NOMO-1 treated with dmso at 0.1 percent for 144 hours (cell line): ENCODE results near the gene SLC50A1.
A peak's percentile ranks its signal among the peaks of the same experiment; 100 is the strongest.

Experiments
- DNase-seq: peaks from one replicate; lab custom pipeline; 2025; ENCODE audit not compliant: unreplicated experiment; lab: John Stamatoyannopoulos, UW

The SLC50A1 gene

DNA sequence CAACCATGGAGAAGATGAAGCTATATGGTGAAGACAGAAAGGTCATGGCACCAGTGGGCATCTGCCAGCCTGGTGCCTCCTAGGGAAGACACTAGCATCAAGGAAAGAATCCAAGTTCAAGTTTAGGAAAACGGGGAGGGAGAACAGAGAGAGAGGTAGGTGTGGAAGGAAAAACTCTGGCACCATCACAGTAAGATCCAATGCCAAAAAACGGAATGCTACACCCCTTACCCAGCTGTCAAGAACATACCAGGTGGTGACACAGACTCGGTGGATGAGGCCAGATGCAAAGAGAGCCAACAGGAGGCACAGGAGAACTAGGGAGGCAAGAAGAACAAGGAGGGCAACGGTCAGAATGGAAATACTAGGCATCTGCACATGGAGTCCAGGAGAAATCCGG, 33.9 kb downstream of the SLC50A1 start:
- DNase-seq = no peak

DNA sequence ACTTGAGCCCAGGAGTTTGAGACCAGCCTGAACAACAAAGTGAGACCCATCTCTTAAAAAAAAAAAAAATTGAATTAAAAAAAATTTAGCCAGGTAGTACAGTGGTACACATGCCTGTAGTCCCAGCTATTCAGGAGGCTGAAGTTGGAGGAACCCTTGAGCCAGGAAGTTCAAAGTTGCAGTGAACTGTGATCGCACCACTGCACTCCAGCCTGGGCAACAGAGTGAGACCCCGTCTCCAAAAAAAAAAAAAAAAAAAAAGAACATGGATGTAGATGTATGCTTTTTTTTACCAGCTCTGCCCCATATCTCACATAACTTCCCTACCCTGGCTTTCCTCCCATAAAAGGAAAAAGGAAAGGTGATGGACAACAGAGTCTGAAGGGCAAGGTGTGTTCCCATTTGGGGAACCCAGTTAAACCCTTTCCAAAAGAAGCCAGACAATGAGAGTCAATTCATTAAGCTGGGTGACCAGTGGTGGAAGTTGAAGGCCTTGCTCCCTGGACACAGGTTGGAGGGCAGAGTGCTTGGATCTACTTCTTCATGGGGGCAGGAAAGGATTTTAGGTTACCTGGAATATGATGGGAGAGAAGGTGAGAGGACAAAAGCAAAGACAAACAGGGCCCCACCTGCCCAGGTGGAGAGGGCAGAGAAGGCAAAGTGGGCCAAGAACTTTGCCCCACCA, 34.6 kb downstream of the SLC50A1 start:
- DNase-seq = no peak

DNA sequence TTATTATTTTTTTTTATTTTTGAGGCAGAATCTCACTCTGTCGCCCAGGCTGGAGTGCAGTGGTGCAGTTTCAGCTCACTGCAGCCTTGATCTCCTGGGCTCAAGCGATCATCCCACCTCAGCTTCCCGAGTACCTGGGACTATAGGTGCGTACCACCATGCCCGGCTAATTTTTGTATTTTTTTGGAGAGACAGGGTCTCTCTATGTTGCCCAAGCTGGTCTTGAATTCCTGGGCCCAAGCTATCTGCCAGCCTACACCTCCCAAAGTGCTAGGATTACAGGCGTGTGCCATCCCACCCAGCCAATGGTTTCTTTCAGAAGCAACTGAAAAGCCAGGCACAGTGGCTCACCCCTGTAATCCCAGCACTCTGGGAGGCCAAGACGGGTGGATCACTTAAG, 35.2 kb downstream of the SLC50A1 start:
- DNase-seq = no peak

- DNase-seq = no peak
Measured at GRCh38 chr1:155171836-155172731, 36.4 kb downstream of the SLC50A1 start.

DNA sequence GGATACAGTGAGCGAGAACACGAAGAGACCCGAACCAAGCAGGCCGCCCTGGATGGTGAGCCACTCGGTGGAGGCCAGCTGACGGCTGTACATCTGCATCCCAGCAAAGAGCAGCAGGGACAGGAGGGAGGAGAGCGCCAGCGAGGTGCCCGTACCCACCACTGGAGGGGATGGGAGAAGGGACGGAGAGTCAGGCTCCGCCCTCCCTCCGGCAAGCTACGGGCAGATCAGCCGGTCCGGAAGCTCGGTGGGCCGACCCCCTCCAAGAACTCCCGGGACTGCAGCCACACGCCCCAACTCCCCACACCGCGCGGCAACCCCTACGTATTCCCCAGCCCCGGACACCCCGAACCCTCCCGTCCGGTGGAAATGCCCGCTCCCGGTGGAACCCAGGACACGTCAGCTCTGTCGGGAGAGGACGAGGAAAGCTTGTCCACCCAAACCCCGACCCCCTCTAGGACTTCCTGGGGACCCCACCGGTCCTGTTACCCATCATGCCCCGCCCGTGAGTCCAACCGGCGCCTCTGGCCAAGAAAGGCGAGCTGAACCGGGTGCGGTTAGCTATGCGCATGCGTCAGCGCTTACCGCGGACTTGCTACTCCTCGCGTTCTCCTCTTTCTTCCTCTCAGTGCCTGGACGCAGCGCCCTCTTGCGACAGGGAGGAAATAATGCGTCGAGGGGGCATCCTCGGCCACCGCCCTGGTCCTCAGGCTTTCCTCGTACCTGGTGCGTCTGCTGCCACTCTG, 37.3 kb downstream of the SLC50A1 start, which contains the start of gene KRTCAP2:
Gene KRTCAP2, minus strand, starts transcription at position 573 of the 746 bp plus-strand sequence. Its CDS starts 80 bp downstream, at position 493.
- peak; percentile 81 for DNase-seq

DNA sequence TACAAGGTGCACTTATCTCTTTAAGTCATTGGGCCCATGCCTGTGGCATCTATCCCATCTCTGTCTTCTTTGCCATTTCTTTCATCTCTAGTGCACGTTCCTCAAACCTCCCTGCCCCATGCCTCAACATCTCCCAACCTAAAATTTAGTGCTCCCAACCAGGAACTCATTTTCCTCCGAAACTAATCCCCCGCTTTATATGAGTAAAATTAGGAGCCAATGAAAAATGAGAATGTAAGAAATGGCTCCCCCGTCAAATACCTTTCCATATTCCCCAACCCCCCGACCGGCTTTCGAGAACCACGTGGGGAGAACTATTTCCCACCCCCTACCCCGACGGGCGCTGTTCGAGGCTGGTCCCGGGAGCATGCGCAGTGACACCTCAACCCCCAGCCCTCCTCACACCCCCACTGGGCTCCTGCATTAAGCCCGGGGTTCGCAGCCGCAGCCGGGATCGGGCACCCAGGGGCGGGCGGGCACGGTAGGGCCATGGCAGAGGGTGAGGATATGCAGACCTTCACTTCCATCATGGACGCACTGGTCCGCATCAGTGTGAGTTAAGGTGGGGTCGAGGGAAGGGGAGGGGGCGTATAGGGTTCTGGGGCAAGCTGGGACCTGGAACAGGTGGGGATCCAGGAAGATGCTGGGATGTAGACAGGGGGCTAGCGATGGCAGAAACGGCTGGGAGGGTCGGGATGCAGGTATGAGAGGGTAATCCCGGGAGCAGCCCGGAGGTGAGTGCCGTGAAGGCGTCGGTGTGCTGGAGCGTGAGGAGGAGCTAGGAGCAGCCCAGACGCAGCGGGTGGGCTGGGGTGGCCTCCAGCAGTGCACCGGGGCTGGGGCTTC, 38.0 kb downstream of the SLC50A1 start, which contains the start of gene TRIM46:
Gene TRIM46, plus strand, starts transcription at position 372 of the 846 bp plus-strand sequence. Its CDS starts 118 bp downstream, at position 490.
- no peak for DNase-seq

- DNase-seq = no peak
Measured at GRCh38 chr1:155174324-155175280, 39.0 kb downstream of the SLC50A1 start.

GRCh38 chr1:155175281-155175926, 39.8 kb downstream of the SLC50A1 start:
- DNase-seq = no peak

- DNase-seq = no peak
Measured at GRCh38 chr1:155175927-155176371, 40.3 kb downstream of the SLC50A1 start.

- DNase-seq = peak; percentile 26
Measured at GRCh38 chr1:155176544-155177071, 41.0 kb downstream of the SLC50A1 start.

DNA sequence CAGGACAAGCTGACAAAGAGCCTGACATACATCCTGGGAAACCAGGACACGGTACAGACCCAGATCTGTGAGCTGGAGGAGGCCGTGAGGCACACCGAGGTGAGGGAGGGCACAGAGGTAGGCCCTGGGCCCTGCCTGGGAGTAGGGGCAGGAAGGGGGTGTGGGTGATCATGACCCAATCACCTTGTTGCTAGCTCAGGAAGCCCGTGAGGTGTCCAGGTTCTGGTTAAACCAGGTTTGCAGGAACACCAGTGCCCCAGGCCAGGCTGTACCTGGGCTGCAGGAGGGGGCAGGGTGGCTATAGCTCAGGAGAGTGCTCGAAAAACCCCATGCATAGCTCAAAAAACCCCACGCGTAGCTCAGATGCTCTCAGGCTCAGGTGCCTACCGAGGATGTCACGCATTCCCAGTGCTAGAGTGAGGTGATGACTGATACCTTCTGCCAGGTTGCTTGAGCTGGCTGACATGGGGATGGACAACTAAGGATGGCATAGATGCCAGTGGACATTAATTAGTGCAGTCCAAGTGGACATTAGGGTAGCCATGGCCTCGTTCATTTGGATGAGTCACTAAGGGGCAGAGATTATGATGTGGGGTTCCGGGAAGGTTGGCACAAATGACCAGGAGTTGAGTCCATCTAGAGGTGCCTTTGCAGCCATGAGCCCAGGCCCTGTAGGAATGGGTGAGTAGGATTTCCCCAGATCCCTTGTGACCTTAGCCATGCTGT, 41.7 kb downstream of the SLC50A1 start:
- DNase-seq = no peak

DNA sequence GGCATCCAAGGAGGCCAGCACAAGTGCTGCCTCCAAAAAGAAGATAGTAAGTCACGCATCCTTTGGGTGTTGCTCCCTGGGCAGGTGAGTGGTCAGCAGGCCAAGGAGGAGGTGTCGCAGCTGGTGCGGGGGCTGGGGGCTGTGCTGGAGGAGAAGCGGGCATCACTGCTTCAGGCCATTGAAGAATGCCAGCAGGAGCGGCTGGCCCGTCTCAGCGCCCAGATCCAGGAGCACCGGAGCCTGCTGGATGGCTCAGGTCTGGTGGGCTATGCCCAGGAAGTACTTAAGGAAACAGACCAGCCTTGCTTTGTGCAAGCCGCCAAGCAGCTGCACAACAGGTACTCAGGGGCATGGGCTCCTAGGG, 42.2 kb downstream of the SLC50A1 start:
- DNase-seq = no peak

DNA sequence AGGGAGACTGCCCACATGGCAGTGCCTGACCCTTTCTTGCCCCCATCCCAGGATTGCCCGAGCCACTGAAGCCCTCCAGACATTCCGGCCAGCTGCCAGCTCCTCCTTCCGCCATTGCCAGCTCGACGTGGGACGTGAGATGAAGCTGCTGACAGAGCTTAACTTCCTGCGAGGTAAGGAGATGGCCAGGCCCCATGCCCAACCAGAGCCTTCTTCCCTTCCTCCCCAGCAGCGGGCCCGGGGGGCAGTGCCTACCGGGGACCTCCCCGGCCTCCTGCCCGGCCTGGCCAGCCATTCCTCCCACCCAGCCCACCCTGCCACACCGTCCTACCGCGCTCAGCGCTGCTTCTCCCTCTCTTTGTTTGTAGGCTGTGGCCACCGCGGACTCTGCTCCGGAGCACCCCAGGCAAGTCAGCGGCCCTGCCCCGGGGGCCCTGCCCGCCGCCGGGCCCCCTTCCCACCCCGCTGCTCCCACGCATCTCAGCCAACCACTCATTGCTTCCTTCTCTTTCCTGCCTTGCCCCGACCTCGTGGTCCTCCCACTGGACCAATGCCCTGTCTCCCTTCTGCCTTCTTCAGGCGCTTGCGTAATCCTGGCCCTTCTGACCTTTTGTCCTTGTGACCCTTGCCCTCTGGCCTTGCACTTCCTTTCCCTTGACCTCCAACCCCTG, 42.9 kb downstream of the SLC50A1 start:
- DNase-seq = peak; percentile 49

GRCh38 chr1:155179112-155180031, 43.7 kb downstream of the SLC50A1 start:
- no peak for DNase-seq

DNA sequence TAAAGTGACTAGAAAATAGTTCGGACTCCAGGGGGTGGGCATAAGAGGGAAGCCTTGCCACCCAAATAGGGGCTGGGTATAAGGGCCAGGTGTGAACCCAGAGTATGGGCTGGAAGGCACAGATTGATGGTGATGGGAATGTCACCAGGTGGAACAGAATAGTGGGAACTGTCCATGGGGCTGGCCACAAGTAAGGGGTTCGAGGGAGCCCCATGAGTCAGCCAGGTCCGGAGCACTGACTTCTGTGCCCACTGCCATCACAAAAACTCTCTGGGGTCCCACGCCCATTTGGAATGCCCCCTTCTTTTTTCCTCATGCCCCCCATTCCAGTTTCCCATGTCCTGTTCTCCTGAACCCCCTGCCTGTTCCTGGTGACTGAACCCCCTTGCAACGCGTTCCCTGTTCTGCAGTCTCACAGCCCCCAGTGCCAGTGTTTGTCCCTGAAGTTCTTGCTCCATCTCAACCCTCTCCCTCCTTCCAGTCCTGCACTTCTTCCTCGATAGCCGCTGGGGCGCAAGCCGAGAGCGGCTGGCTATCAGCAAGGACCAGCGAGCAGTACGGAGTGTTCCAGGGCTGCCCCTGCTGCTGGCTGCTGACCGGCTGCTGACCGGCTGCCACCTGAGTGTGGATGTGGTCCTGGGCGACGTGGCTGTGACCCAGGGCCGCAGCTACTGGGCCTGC, 45.9 kb downstream of the SLC50A1 start:
- no peak for DNase-seq
